ENCODE measurements around the gene GAS2L1. TPM values are rescaled to one million over a fixed set of nuclear protein-coding genes. Genes with fewer than 3 reads are reported as not detected.
"Not testable (repeated sequence)": the region's sequence is repeated elsewhere in the genome, so short reads cannot be mapped to it uniquely, and the experiment has no call there.

GAS2L1 gene
- total RNA-seq, 1 donor from 2014 or later, result 21.6 TPM

- Mint-ChIP-seq H3K4me1 (ENCODE audit: unreplicated experiment) (no peaks in the 10 kb centered on the region), H3K4me3 (ENCODE audit: unreplicated experiment) (no peak overlapping the region), H3K27me3 (ENCODE audit: unreplicated experiment) (no peaks in the 10 kb centered on the region), H3K9me3 (ENCODE audit: unreplicated experiment) (no peaks in the 10 kb centered on the region), H3K36me3 (ENCODE audit: unreplicated experiment) (peaks cover 19% of the 10 kb centered on the region), H3K27ac (ENCODE audit: unreplicated experiment) (no peak overlapping the region)
- no peak for DNase-seq (ENCODE audit: extremely low spot score, unreplicated experiment)
- no peak for TF ChIP-seq CTCF (IDR thresholded peaks at IDR 0.05)
Observed at GRCh38 chr22:29352778-29353177, 46.3 kb downstream of the GAS2L1 start.

GRCh38 chr22:29353286-29353685 is 46.8 kb downstream of the GAS2L1 start:
- TF ChIP-seq CTCF (IDR thresholded peaks at IDR 0.05), result no peak
- Mint-ChIP-seq H3K36me3 (ENCODE audit: unreplicated experiment) (peaks cover 19% of the 10 kb centered on the region), H3K4me1 (ENCODE audit: unreplicated experiment) (no peaks in the 10 kb centered on the region), H3K27ac (ENCODE audit: unreplicated experiment) (no peak overlapping the region), H3K4me3 (ENCODE audit: unreplicated experiment) (no peak overlapping the region), H3K9me3 (ENCODE audit: unreplicated experiment) (no peaks in the 10 kb centered on the region), H3K27me3 (ENCODE audit: unreplicated experiment) (no peaks in the 10 kb centered on the region)
- DNase-seq (ENCODE audit: extremely low spot score, unreplicated experiment), result no peak

GRCh38 chr22:29353860-29354259 is 47.4 kb downstream of the GAS2L1 start:
- no peaks in the 10 kb centered on the region for H3K27me3 Mint-ChIP-seq (ENCODE audit: unreplicated experiment)
- no peaks in the 10 kb centered on the region for H3K4me1 Mint-ChIP-seq (ENCODE audit: unreplicated experiment)
- H3K4me3 Mint-ChIP-seq (ENCODE audit: unreplicated experiment), result no peak overlapping the region
- no peak overlapping the region for H3K27ac Mint-ChIP-seq (ENCODE audit: unreplicated experiment)
- no peaks in the 10 kb centered on the region for H3K9me3 Mint-ChIP-seq (ENCODE audit: unreplicated experiment)
- DNase-seq (ENCODE audit: extremely low spot score, unreplicated experiment), result no peak
- no peak for TF ChIP-seq CTCF (IDR thresholded peaks at IDR 0.05)
- H3K36me3 Mint-ChIP-seq (ENCODE audit: unreplicated experiment), result peaks cover 19% of the 10 kb centered on the region

- H3K4me1 Mint-ChIP-seq (ENCODE audit: unreplicated experiment); DNase-seq (ENCODE audit: extremely low spot score, unreplicated experiment); H3K27me3 Mint-ChIP-seq (ENCODE audit: unreplicated experiment); H3K27ac Mint-ChIP-seq (ENCODE audit: unreplicated experiment); H3K9me3 Mint-ChIP-seq (ENCODE audit: unreplicated experiment); H3K4me3 Mint-ChIP-seq (ENCODE audit: unreplicated experiment): not testable (repeated sequence)
- peaks cover 13% of the 10 kb centered on the region for H3K36me3 Mint-ChIP-seq (ENCODE audit: unreplicated experiment)
Observed at GRCh38 chr22:29357193-29357890, 50.9 kb downstream of the GAS2L1 start.

- Mint-ChIP-seq H3K4me3 (ENCODE audit: unreplicated experiment) (no peak overlapping the region), H3K4me1 (ENCODE audit: unreplicated experiment) (no peaks in the 10 kb centered on the region), H3K9me3 (ENCODE audit: unreplicated experiment) (no peaks in the 10 kb centered on the region), H3K27me3 (ENCODE audit: unreplicated experiment) (no peaks in the 10 kb centered on the region), H3K27ac (ENCODE audit: unreplicated experiment) (no peak overlapping the region), H3K36me3 (ENCODE audit: unreplicated experiment) (peaks cover 9% of the 10 kb centered on the region)
- peak; percentile 74 for TF ChIP-seq CTCF (IDR thresholded peaks at IDR 0.05)
- no peak for DNase-seq (ENCODE audit: extremely low spot score, unreplicated experiment)
Observed at GRCh38 chr22:29359469-29359868, 53.0 kb downstream of the GAS2L1 start.

Small RNA genes within 50 kb of the gene (microRNA-seq; reads per million reads assigned to microRNA genes)
- gene MIR3653 (ENCODE audit: unreplicated experiment), result 12.1 reads per million, percentile 18 among the genes with 10 or more reads in this experiment

Other genes starting within 250 kb of the GAS2L1 start
- gene C22orf31, start 244.8 kb upstream of the GAS2L1 start, total RNA-seq, result not detected in 2 replicates
- 2.9 and 5.4 TPM in 2 replicates for gene KREMEN1, start 233.6 kb upstream of the GAS2L1 start, total RNA-seq
- 0.42 and 0.51 TPM in 2 replicates for gene EMID1, start 100.8 kb upstream of the GAS2L1 start, total RNA-seq
- 41.0 and 45.8 TPM in 2 replicates for gene RHBDD3, start 38.7 kb upstream of the GAS2L1 start, total RNA-seq
- gene EWSR1, start 38.4 kb upstream of the GAS2L1 start, total RNA-seq, result 218 and 228 TPM in 2 replicates
- gene RASL10A, start 9.0 kb downstream of the GAS2L1 start, total RNA-seq, result not detected in 2 replicates
- 42.0 and 45.4 TPM in 2 replicates for gene AP1B1, start 81.9 kb downstream of the GAS2L1 start, total RNA-seq
- not detected in 2 replicates for gene RFPL1, start 131.9 kb downstream of the GAS2L1 start, total RNA-seq
- 0.62 and 1.4 TPM in 2 replicates for gene NEFH, start 173.6 kb downstream of the GAS2L1 start, total RNA-seq
- 57.4 and 60.0 TPM in 2 replicates for gene THOC5, start 247.1 kb downstream of the GAS2L1 start, total RNA-seq